Panc1 (cell line): ENCODE measurements around the gene SYNRG.
"Not testable (repeated sequence)": the region's sequence is repeated elsewhere in the genome, so short reads cannot be mapped to it uniquely, and the experiment has no call there.

Experiments used
- POLR2AphosphoS5 ChIP-seq: IDR thresholded peaks from 2 replicates; pipeline ENCODE4 v1.6.1; 2012; ENCODE audit warnings: mild to moderate bottlenecking, low read depth, low read length, moderate library complexity
- SIN3A ChIP-seq: IDR thresholded peaks from 2 replicates; pipeline ENCODE4 v1.6.1; 2012; ENCODE audit warnings: low read depth, mild to moderate bottlenecking, low read length, moderate library complexity, borderline replicate concordance; ENCODE audit not compliant: insufficient read depth
- TCF7L2 ChIP-seq: IDR thresholded peaks from 2 replicates; pipeline ENCODE4 v1.6.1; 2011; ENCODE audit warnings: mild to moderate bottlenecking, low read depth, low read length, inconsistent platforms
- TF ChIP-seq, protein P1 (sequence below): fragments of 450-650 bp; IDR thresholded peaks from 2 replicates; pipeline ENCODE4 v1.5.1; 2017; ENCODE audit warnings: mild to moderate bottlenecking
- TF ChIP-seq, protein P2 (sequence below), 2 experiments: IDR thresholded peaks; 2 replicates each; pipeline ENCODE4 v1.6.1; 2011 to 2012; ENCODE audit warnings: low read depth in 2 of 2, control low read depth in 1 of 2, low read length in 1 of 2, mild to moderate bottlenecking in 1 of 2, moderate library complexity in 1 of 2; ENCODE audit not compliant: insufficient read depth in 1 of 2

GRCh38 chr17:37610041-37610420 is 813 bp upstream of the SYNRG start:
- TF ChIP-seq, protein P1, sequence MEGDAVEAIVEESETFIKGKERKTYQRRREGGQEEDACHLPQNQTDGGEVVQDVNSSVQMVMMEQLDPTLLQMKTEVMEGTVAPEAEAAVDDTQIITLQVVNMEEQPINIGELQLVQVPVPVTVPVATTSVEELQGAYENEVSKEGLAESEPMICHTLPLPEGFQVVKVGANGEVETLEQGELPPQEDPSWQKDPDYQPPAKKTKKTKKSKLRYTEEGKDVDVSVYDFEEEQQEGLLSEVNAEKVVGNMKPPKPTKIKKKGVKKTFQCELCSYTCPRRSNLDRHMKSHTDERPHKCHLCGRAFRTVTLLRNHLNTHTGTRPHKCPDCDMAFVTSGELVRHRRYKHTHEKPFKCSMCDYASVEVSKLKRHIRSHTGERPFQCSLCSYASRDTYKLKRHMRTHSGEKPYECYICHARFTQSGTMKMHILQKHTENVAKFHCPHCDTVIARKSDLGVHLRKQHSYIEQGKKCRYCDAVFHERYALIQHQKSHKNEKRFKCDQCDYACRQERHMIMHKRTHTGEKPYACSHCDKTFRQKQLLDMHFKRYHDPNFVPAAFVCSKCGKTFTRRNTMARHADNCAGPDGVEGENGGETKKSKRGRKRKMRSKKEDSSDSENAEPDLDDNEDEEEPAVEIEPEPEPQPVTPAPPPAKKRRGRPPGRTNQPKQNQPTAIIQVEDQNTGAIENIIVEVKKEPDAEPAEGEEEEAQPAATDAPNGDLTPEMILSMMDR: not testable (repeated sequence)
- not testable (repeated sequence) for TF ChIP-seq POLR2AphosphoS5, SIN3A, TCF7L2
- TF ChIP-seq, protein P2, sequence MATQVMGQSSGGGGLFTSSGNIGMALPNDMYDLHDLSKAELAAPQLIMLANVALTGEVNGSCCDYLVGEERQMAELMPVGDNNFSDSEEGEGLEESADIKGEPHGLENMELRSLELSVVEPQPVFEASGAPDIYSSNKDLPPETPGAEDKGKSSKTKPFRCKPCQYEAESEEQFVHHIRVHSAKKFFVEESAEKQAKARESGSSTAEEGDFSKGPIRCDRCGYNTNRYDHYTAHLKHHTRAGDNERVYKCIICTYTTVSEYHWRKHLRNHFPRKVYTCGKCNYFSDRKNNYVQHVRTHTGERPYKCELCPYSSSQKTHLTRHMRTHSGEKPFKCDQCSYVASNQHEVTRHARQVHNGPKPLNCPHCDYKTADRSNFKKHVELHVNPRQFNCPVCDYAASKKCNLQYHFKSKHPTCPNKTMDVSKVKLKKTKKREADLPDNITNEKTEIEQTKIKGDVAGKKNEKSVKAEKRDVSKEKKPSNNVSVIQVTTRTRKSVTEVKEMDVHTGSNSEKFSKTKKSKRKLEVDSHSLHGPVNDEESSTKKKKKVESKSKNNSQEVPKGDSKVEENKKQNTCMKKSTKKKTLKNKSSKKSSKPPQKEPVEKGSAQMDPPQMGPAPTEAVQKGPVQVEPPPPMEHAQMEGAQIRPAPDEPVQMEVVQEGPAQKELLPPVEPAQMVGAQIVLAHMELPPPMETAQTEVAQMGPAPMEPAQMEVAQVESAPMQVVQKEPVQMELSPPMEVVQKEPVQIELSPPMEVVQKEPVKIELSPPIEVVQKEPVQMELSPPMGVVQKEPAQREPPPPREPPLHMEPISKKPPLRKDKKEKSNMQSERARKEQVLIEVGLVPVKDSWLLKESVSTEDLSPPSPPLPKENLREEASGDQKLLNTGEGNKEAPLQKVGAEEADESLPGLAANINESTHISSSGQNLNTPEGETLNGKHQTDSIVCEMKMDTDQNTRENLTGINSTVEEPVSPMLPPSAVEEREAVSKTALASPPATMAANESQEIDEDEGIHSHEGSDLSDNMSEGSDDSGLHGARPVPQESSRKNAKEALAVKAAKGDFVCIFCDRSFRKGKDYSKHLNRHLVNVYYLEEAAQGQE (IDR thresholded peaks at IDR 0.05; ENCODE audit: insufficient read depth in 1 of 2, low read depth in 2 of 2, low read length in 1 of 2): not testable (repeated sequence)
